Measurements from ENCODE around the gene TMEM141. TPM values are rescaled to one million over a fixed set of nuclear protein-coding genes. Genes with fewer than 3 reads are reported as not detected.

The TMEM141 gene
- total and polyA plus RNA-seq, 10 of the 15 experiments (the other 5 are each of a cell fraction or from before 2014, with no cell fraction given) = 7.8 to 48.6 (median 34.4) TPM

- TF ChIP-seq SIX5 (IDR thresholded peaks at IDR 0.05; ENCODE audit: low read depth, low read length, severe bottlenecking) = no peak
- no peak for TF ChIP-seq PAX5 (IDR thresholded peaks at IDR 0.05; ENCODE audit: borderline replicate concordance, low read depth, low read length)
- no peak for TF ChIP-seq USF2 (IDR thresholded peaks at IDR 0.05; ENCODE audit: borderline replicate concordance, low read depth, low read length)
- TF ChIP-seq CBX5 (IDR thresholded peaks at IDR 0.05; ENCODE audit: low read depth) = no peak
- TF ChIP-seq NFXL1 (IDR thresholded peaks at IDR 0.05; ENCODE audit: borderline replicate concordance) = no peak
- TF ChIP-seq CREM (IDR thresholded peaks at IDR 0.05; ENCODE audit: low read depth) = no peak
Measured at GRCh38 chr9:136754059-136754572, 37.0 kb upstream of the TMEM141 start (continued).

GRCh38 chr9:136754626-136755301 lies 36.4 kb upstream of the TMEM141 start:
- Histone ChIP-seq H3K79me2 (ENCODE audit: control insufficient read depth, insufficient read depth, low read length) (no peaks in the 10 kb centered on the region), H3K9ac (ENCODE audit: control insufficient read depth, insufficient read depth, low read length) (no peak overlapping the region), H3K4me3 (no peak overlapping the region), H2AFZ (ENCODE audit: control insufficient read depth, low read depth, low read length) (no peak overlapping the region), H4K20me1 (ENCODE audit: control insufficient read depth, insufficient read depth) (no peaks in the 10 kb centered on the region), H3K36me3 (ENCODE audit: control insufficient read depth in 2 of 2, insufficient read depth in 2 of 2, low read length in 1 of 2) (no peaks in the 10 kb centered on the region), H3K27me3 (replicated peaks in 1 of 2; ENCODE audit: control insufficient read depth in 2 of 2, insufficient read depth in 2 of 2, low read length in 1 of 2) (0 out of 4 replicates have a peak, but pooled peaks cover 0 to 2% of the 10 kb centered on the region in 2 experiments), H3K4me2 (ENCODE audit: control insufficient read depth, insufficient read depth) (no peak overlapping the region), H3K9me3 (replicated peaks; ENCODE audit: control insufficient read depth, insufficient read depth, low read length) (peaks cover 33% of the 10 kb centered on the region), H3K27ac (ENCODE audit: control insufficient read depth, insufficient read depth) (no peak overlapping the region), H3K4me1 (ENCODE audit: control insufficient read depth, insufficient read depth, low read length) (no peaks in the 10 kb centered on the region)
- in situ Hi-C loops (cut with MboI) = no loop called here
- ChIA-PET CTCF (interaction anchor here (0.5 to 1.1 kb wide), 3 partner anchors 11 to 292 kb away, joined by 3 to 5 read pairs (median 3); partner anchors contain the start of gene NPDC1), RAD21 (ENCODE audit: unreplicated experiment) (no interaction called here), SMC1A (ENCODE audit: uncharacterized antibody, unreplicated experiment) (no interaction called here), POLR2A (no interaction called here)
- intact Hi-C loops (cut with micrococcal nuclease; ENCODE audit: unreplicated experiment) = no loop called here
- no peak for FAIRE-seq
- TF ChIP-seq SMC3 (IDR thresholded peaks at IDR 0.05; ENCODE audit: borderline replicate concordance, low read length) (no peak), WRNIP1 (IDR thresholded peaks at IDR 0.05; ENCODE audit: borderline replicate concordance, low read depth, low read length) (no peak), IRF3 (IDR thresholded peaks at IDR 0.05) (no peak)
- no peak for DNase-seq (ENCODE audit: low read depth, low spot score)
- 49% methylated on average over 24 of the region's 24 CpGs for WGBS (ENCODE audit: insufficient coverage, insufficient replicate concordance, low lambda C conversion rate, missing lambda C conversion rate)
- ATAC-seq = no peak
- no TSS peak for BruUV-seq (replicated peaks)
